PC-9 (cell line): ENCODE data around the gene MXRA8. TPM values are rescaled to one million over a fixed set of nuclear protein-coding genes. Genes with fewer than 3 reads are reported as not detected.

Experiments used
- BruUV-seq: library from RNA; stranded (reverse); fragments of 400-500 nt; replicated peaks from 2 replicates; lab custom pipeline; 2021; lab: Mats Ljungman, UMichigan
- CTCF ChIA-PET: fragments of 300-600 bp; sonication (Branson Sonifier 250); formaldehyde crosslinking; loops from one replicate; lab custom pipeline; 2022; ENCODE audit warnings: antibody characterized with exemption; lab: Charles Lee
- POLR2A ChIA-PET: fragments of 300-600 bp; sonication (Branson Sonifier 250); formaldehyde crosslinking; loops from one replicate; lab custom pipeline; 2022; ENCODE audit warnings: antibody characterized with exemption; ENCODE audit not compliant: unreplicated experiment; lab: Charles Lee
- DNase-seq, 2 experiments: peaks; one replicate each; pipeline versions ENCODE4 v3.0.0 to v3.0.0-alpha.2; 2015 to 2022; ENCODE audit warnings: mixed read lengths in 1 of 2
- H2AFZ ChIP-seq: fragments of 200-600 bp; sonication (generic); 2 replicates; pipeline ENCODE4 v1.8.1; 2017; ENCODE audit warnings: antibody characterized with exemption
- H3F3A ChIP-seq: fragments of 200-600 bp; sonication (generic); 2 replicates; pipeline ENCODE4 v1.8.1; 2017; ENCODE audit warnings: antibody characterized with exemption, mild to moderate bottlenecking, low read depth; ENCODE audit not compliant: insufficient read depth
- H3K27ac ChIP-seq: fragments of 200-600 bp; sonication (generic); 2 replicates; pipeline ENCODE4 v1.6.1; 2016; ENCODE audit warnings: mixed run types
- H3K27me3 ChIP-seq: fragments of 200-600 bp; sonication (generic); 2 replicates; pipeline ENCODE4 v1.6.1; 2016; ENCODE audit warnings: low read depth, mixed run types; ENCODE audit not compliant: insufficient read depth
- H3K36me3 ChIP-seq: fragments of 200-600 bp; sonication (generic); 2 replicates; pipeline ENCODE4 v1.6.1; 2016; ENCODE audit warnings: low read depth, mixed run types
- H3K4me1 ChIP-seq: fragments of 200-600 bp; sonication (generic); replicated peaks from 2 replicates; pipeline ENCODE4 v1.6.1; 2016; ENCODE audit warnings: mixed run types; ENCODE audit not compliant: insufficient read depth
- H3K4me2 ChIP-seq: fragments of 200-600 bp; sonication (generic); 2 replicates; pipeline ENCODE4 v1.6.1; 2017; ENCODE audit warnings: mixed run types
- H3K4me3 ChIP-seq: fragments of 200-600 bp; sonication (generic); 2 replicates; pipeline ENCODE4 v1.6.1; 2016; ENCODE audit warnings: mixed run types
- H3K79me2 ChIP-seq: fragments of 200-600 bp; sonication (generic); 2 replicates; pipeline ENCODE4 v1.6.1; 2017; ENCODE audit warnings: low read depth, mixed run types
- H3K9me2 ChIP-seq: fragments of 200-600 bp; sonication (generic); 2 replicates; pipeline ENCODE4 v1.8.1; 2017; ENCODE audit warnings: mild to moderate bottlenecking; ENCODE audit not compliant: insufficient read depth
- H3K9me3 ChIP-seq: fragments of 200-600 bp; sonication (generic); 2 replicates; pipeline ENCODE4 v1.8.1; 2016; ENCODE audit warnings: low read depth; ENCODE audit not compliant: insufficient read depth
- H4K20me1 ChIP-seq: fragments of 200-600 bp; sonication (generic); 2 replicates; pipeline ENCODE4 v1.8.1; 2017; ENCODE audit not compliant: insufficient read depth
- EZH2 ChIP-seq: fragments of 200-600 bp; sonication (generic); IDR thresholded peaks from 2 replicates; pipeline ENCODE4 v1.8.0; 2017; ENCODE audit warnings: antibody characterized with exemption, low read depth
- intact Hi-C: fragments of 100-400 bp; cut with micrococcal nuclease; formaldehyde crosslinking; loops from one replicate; pipeline ENCODE4 v1.10.0; 2022; ENCODE audit not compliant: unreplicated experiment
- total RNA-seq: library from RNA; stranded (reverse); gene quantifications from 2 replicates; pipeline ENCODE4 v1.2.3, GENCODE V29; 2021
- TF ChIP-seq, protein P1 (sequence below): fragments of 200-600 bp; sonication (generic); conservative IDR thresholded peaks from 2 replicates; pipeline ENCODE4 v1.6.1; 2017; ENCODE audit warnings: mixed run types, antibody characterized with exemption, mild to moderate bottlenecking, moderate library complexity

Gene MXRA8
- total RNA-seq, 1 experiment from 2014 or later, result 0.55 TPM

DNA sequence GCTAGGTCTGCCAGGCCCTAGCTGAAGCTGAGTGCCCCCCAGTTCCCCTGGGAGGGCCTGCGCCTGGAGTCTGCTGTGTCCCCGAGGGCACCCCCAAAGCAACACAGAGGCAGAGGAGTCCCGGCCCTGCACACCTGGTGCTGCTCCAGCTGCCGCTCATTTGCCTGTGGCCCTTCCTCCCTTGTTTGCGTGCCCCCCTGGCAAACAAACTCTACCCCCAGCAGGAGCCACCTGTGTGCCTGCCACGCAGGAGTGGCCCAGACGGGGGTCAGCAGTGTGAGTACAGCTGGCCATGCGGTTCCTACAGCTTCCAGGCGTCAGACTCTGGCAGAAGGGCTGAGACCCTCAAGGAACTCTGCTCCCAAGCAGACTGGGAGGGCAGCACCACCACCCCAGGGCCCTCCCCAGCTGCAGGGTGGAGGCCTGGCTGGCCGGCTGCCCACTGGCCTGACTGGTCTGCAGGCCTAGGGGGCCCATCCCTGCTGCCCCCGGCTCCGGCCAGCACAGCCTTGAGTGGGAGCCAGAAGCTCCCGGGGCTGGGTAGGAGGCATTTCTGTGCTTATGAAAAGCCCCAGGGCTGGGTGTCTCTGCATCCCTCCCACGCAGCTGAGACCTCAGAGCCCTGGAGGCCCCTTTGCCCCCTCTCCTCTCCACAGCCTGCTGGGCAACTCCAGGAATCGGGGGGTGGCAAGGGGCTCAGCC, 27.8 kb downstream of the MXRA8 start:
- Histone ChIP-seq H3K9me3 (no peaks in the 10 kb centered on the region), H3K36me3 (no peaks in the 10 kb centered on the region), H3K9me2 (no peaks in the 10 kb centered on the region), H4K20me1 (peaks cover 4% of the 10 kb centered on the region; the same call in 1 of the 2 replicates), H3K27ac (peak overlapping the region; percentile 10; the same call in 1 of the 2 replicates), H2AFZ (no peak overlapping the region), H3F3A (peaks cover 35% of the 10 kb centered on the region; the same call in 1 of the 2 replicates), H3K4me1 (peaks cover 26% of the 10 kb centered on the region), H3K4me2 (peak overlapping the region; percentile 65), H3K4me3 (no peak overlapping the region), H3K79me2 (peaks cover 19% of the 10 kb centered on the region), H3K27me3 (no peaks in the 10 kb centered on the region)
- peak in 1 of 2 experiments; percentile 73 for DNase-seq
- no peak for TF ChIP-seq EZH2
- TF ChIP-seq, protein P1, sequence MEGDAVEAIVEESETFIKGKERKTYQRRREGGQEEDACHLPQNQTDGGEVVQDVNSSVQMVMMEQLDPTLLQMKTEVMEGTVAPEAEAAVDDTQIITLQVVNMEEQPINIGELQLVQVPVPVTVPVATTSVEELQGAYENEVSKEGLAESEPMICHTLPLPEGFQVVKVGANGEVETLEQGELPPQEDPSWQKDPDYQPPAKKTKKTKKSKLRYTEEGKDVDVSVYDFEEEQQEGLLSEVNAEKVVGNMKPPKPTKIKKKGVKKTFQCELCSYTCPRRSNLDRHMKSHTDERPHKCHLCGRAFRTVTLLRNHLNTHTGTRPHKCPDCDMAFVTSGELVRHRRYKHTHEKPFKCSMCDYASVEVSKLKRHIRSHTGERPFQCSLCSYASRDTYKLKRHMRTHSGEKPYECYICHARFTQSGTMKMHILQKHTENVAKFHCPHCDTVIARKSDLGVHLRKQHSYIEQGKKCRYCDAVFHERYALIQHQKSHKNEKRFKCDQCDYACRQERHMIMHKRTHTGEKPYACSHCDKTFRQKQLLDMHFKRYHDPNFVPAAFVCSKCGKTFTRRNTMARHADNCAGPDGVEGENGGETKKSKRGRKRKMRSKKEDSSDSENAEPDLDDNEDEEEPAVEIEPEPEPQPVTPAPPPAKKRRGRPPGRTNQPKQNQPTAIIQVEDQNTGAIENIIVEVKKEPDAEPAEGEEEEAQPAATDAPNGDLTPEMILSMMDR, result no peak
- ChIA-PET CTCF (no interaction called here), POLR2A (no interaction called here)
- intact Hi-C loops, result loop anchor here (2.0 kb wide), 1 partner anchor 14 kb away; no protein-coding TSS in a partner anchor
- BruUV-seq, result no TSS peak

DNA sequence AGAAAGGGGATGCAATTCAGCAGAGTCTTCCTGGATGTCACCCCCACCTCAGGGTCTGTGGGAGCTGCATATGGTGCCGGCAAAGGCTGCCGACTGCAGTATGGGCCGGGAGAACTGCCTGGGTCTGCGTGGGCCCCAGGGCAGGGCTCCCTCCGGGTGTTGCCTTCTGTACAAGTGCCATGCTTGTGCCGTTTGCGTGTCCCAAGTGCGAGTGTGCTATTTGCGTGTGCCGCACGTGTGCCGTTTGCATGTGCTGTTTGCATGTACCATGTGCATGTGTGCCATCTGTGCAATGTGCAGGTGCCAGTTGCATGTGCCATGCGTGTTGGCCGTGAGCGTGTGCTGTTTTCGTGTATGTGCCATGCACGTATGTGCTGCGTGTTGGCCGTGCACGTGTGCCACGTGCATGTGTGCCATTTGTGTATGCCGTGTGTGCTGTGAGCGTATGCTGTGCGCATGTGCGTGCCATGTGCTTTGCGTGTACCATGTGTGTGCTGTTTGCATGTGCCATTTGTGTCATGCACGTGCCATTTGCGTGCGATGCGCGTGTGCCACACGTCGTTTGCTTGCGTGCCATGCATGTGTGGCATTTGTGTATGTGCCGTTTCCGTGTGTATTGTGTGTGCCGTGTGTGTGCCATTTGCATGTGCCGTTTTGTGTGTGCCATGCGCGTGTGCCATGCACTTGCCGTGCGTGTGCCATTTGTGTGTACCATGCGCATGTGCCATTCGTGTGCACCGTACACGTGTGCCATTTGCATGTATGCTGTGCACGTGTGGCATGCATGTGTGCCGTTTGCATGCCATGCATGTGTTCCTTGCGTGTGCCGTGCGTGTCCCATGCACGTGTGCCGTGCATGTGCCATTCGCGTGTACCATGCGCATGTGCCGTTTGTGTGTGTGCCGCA, 28.8 kb downstream of the MXRA8 start:
- no peak for TF ChIP-seq EZH2
- TF ChIP-seq, protein P1, result no peak
- H3K4me3 ChIP-seq, result no peak overlapping the region
- peaks cover 4% of the 10 kb centered on the region; the same call in 1 of the 2 replicates for H4K20me1 ChIP-seq
- no peaks in the 10 kb centered on the region for H3K27me3 ChIP-seq
- H3K9me3 ChIP-seq, result no peaks in the 10 kb centered on the region
- intact Hi-C loops, result loop anchor here (2.0 kb wide), 1 partner anchor 15 kb away; no protein-coding TSS in a partner anchor
- H3K9me2 ChIP-seq, result no peaks in the 10 kb centered on the region
- no peak overlapping the region for H3K27ac ChIP-seq
- peaks cover 27% of the 10 kb centered on the region for H3K79me2 ChIP-seq
- no peaks in the 10 kb centered on the region for H3K36me3 ChIP-seq
- H3K4me2 ChIP-seq, result 0 out of 2 replicates have a peak overlapping the region, but pooled peaks have one; percentile 65
- peaks cover 41% of the 10 kb centered on the region; the same call in 1 of the 2 replicates for H3F3A ChIP-seq
- DNase-seq, result no peak
- CTCF ChIA-PET, result no interaction called here
- POLR2A ChIA-PET, result no interaction called here
- BruUV-seq, result no TSS peak
- no peak overlapping the region for H2AFZ ChIP-seq
- peaks cover 26% of the 10 kb centered on the region for H3K4me1 ChIP-seq

DNA sequence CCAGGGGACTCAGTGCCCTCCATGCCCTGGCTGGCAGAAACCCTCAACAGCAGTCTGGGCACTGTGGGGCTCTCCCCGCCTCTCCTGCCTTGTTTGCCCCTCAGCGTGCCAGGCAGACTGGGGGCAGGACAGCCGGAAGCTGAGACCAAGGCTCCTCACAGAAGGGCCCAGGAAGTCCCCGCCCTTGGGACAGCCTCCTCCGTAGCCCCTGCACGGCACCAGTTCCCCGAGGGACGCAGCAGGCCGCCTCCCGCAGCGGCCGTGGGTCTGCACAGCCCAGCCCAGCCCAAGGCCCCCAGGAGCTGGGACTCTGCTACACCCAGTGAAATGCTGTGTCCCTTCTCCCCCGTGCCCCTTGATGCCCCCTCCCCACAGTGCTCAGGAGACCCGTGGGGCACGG, 30.1 kb downstream of the MXRA8 start:
- Histone ChIP-seq H2AFZ (no peak overlapping the region), H3K79me2 (peaks cover 35% of the 10 kb centered on the region), H3K27ac (no peak overlapping the region), H3K9me2 (no peaks in the 10 kb centered on the region), H3K36me3 (no peaks in the 10 kb centered on the region), H3K9me3 (no peaks in the 10 kb centered on the region), H3K4me3 (no peak overlapping the region), H4K20me1 (peaks cover 8% of the 10 kb centered on the region), H3K4me1 (peaks cover 30% of the 10 kb centered on the region), H3F3A (peaks cover 45% of the 10 kb centered on the region; the same call in 1 of the 2 replicates), H3K4me2 (no peak overlapping the region), H3K27me3 (no peaks in the 10 kb centered on the region)
- no TSS peak for BruUV-seq
- ChIA-PET POLR2A (no interaction called here), CTCF (no interaction called here)
- DNase-seq, result no peak
- TF ChIP-seq EZH2, result no peak
- TF ChIP-seq, protein P1, result no peak
- intact Hi-C loops, result no loop called here
